NCI-H146 treated with DMSO at 0.1 percent for 48 hours (cell line): ENCODE measurements around the gene PIGT.
"Not testable (repeated sequence)": the region's sequence is repeated elsewhere in the genome, so short reads cannot be mapped to it uniquely, and the experiment has no call there.

Experiments used
- DNase-seq: peaks from one replicate; lab custom pipeline; 2025; ENCODE audit not compliant: unreplicated experiment; lab: John Stamatoyannopoulos, UW

The PIGT gene

GRCh38 chr20:45462711-45463509 is 47.0 kb downstream of the PIGT start:
- DNase-seq: no peak

- no peak for DNase-seq
These were observed 47.8 kb downstream of the PIGT start for GRCh38 chr20:45463709-45464108.

GRCh38 chr20:45465491-45466266 is 49.7 kb downstream of the PIGT start:
- DNase-seq: no peak

- no peak for DNase-seq
These were observed 51.2 kb downstream of the PIGT start for GRCh38 chr20:45467172-45467571.

GRCh38 chr20:45467861-45468260 is 51.9 kb downstream of the PIGT start:
- peak; percentile 93 for DNase-seq

- DNase-seq: peak; percentile 41
These were observed 53.7 kb downstream of the PIGT start, which contains the start of gene WFDC2 for GRCh38 chr20:45469336-45470261. Gene WFDC2 (plus strand): TSS chr20:45469753. CDS start chr20:45469782, 29 bp downstream.

GRCh38 chr20:45470262-45470931 is 54.5 kb downstream of the PIGT start:
- peak; percentile 53 for DNase-seq

GRCh38 chr20:45470937-45471336 is 55.0 kb downstream of the PIGT start:
- no peak for DNase-seq

GRCh38 chr20:45472286-45472685 is 56.3 kb downstream of the PIGT start:
- not testable (repeated sequence) for DNase-seq
